AG20443 (cell line): ENCODE measurements around the gene TPSAB1.
"Not testable (repeated sequence)": the region's sequence is repeated elsewhere in the genome, so short reads cannot be mapped to it uniquely, and the experiment has no call there.

Experiments
- DNase-seq: peaks from one replicate; pipeline ENCODE4 v3.0.0; 2012; ENCODE audit warnings: low spot score, mixed read lengths

The TPSAB1 gene

DNA sequence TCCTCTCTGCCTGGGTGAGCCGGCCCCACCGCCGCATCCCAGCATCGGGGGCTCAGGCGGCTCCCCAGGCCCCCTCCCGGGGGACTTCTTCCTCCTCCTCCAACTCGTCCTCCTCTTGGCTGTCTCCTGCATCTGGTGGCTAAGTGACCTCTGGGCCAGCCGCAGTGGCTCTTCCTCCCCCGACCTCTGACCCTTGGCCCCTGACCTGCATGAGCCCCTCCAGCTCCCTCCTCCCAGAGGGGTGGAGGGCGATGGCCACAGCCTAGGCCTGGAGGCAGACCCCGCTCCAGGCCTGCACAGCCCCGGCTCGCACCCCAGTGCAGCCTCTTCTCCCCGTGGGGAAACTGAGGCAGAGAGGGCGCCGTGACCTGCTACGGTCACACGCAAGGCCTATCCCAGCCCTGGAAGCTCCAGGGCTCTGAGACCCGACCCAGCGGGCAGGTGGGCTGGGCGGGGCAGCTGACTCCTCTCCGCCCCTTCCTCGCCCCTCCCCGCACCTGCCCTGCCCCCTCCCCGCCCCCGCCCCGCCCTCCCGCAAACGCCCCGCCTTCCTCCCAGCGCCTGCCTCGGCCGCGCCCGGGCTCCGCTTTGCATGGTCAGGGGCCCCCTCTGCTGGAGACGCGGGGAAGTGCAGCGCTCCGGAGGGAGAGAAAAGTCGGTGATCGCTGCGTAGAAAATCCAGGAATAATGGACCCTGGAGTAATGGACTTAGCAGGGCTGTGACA, 8.7 kb downstream of the TPSAB1 start:
- DNase-seq = not testable (repeated sequence)

DNA sequence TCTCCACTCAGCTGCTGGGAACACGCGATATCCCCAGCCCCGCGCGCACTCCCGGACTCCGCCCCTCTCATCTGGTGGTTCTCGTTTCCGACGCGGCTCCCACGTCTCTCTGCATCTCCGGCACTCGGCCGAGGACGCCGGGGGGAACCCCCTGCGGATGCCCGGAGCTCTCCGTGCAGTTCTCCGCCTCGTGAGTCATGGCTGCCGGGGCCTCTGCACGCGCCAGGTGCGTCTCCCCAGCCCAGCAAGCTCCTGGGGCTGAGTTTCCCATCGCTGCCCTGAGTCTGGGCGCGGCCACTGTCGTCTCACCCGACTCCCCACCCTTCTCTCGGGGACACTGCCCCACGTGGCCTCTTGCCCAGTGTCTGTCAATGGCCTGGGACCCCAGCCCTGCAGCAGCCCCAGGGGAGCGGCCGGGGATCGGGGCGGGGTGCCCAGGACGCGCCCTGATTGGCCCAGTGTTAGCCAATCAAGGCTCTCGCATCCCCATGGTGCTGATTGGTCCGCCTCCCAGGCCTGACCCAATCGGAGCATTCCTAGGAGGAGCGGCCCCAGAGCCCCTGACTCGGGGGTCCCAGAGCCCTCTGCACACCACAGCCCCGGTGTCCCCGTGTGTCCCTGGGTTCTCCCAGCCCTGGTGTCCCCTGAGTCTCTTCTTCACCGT, 13.3 kb downstream of the TPSAB1 start:
- not testable (repeated sequence) for DNase-seq

DNA sequence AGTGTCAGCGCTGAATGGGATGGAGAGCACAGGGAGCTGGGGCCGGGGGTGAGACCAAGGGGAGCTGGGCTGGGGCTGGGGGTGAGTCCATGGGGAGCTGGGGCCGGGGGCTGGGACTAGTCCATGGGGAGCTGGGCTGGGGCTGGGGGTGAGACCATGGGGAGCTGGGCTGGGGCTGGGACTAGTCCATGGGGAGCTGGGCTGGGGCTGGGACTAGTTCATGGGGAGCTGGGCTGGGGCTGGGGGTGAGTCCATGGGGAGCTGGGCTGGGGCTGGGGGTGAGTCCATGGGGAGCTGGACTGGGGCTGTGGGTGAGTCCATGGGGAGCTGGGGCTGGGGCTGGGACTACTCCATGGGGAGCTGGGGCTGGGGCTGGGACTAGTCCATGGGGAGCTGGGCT, 14.3 kb downstream of the TPSAB1 start:
- not testable (repeated sequence) for DNase-seq

DNA sequence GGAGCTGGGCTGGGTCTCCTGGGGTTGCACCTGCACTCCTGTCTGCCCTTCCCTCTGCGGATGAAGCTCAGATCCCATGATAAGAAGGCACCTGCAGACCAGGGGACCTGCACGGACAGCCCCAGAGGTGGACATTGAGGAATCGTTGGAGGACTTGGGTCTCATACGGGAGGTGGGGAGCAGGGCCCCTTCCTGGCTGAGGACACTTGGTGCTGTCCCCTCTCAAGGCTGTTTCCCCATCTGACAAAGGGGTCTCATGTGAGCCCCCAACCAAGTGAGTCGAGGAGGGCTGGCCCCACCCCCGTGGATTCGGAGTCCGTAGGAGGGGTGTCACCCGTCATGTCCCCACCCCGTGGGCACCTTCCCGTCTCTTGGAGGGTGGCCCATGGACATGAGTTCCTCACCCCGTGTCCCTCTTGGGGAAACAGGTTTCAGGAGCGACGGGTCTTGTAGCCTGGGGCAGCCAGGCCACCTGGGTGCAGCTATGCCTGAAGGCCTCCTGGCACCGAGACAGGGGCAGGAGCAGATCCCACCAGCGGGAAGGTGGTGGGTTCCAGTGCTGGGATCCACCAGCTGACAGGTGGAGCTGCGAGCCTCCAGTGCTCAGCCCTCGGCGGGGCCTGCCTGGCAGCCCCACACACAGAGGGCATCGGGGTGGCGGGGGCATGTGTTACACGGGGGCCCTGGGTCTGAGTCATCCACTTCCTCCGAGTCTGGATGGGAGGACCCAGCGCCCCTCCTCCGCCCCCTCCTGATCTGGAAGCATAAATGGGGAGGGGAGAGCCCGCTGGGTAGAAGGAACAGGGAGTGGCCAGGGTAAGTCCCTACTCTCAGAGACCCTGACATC, 15.0 kb downstream of the TPSAB1 start, which contains the start of gene TPSD1:
TSS of gene TPSD1 (plus strand) at position 794 of the 847 bp plus-strand sequence. CDS start 212 bp downstream, outside the sequence.
- not testable (repeated sequence) for DNase-seq

DNA sequence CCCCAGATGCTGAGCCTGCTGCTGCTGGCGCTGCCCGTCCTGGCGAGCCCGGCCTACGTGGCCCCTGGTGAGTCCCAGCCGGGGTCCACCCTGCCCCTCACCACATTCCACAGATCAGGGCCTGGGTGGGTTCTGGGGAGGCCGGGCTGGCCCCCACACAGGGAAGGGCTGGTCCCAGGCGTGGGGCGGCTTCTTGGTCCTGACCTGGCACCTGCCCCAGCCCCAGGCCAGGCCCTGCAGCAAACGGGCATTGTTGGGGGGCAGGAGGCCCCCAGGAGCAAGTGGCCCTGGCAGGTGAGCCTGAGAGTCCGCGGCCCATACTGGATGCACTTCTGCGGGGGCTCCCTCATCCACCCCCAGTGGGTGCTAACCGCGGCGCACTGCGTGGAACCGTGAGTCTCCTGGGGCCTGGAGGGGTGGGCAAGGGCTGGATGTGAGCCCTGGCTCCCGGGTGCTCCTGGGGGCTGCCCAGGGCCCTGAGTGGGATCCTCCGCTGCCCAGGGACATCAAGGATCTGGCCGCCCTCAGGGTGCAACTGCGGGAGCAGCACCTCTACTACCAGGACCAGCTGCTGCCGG, 15.9 kb downstream of the TPSAB1 start:
- DNase-seq = not testable (repeated sequence)

DNA sequence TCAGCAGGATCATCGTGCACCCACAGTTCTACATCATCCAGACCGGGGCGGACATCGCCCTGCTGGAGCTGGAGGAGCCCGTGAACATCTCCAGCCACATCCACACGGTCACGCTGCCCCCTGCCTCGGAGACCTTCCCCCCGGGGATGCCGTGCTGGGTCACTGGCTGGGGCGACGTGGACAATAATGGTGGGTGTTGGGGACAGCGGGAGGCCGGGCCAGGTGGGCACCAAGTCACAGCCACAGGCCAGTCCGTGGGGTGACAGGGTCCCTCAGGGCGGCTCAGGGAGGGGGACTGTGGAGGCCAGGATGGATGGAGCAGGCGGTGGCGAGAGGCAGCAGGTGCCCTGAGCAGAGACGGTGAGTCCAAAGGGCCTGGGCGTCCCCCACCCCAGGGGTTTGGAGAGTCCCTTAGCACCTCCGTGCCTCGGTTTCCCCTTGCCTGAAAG, 16.4 kb downstream of the TPSAB1 start:
- no peak for DNase-seq

DNA sequence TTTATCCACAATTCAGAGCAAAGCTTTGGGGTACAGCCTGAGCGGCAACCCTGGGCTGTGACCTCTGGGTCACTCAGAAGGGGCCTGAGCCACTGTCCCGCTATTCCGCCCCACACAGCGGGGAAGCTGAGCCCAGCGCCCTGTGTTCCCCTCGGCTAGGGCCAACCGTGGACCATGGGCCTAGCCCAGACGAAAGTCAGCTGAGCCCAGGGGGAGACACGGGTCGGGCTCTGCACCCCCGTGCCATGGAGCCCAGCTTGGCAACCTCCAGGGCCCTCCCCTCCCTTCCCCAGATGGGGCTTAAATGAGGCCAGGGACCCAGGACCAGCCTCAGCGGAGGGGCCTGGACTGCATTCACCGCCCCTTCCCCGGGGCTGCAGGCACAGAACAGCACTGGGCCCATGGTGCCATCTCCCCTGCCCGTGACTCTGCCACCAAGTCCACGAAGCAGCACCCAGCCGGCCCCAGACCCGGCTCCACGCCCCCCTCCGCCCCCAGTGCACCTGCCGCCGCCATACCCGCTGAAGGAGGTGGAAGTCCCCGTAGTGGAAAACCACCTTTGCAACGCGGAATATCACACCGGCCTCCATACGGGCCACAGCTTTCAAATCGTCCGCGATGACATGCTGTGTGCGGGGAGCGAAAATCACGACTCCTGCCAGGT, 17.2 kb downstream of the TPSAB1 start:
- no peak for DNase-seq

DNA sequence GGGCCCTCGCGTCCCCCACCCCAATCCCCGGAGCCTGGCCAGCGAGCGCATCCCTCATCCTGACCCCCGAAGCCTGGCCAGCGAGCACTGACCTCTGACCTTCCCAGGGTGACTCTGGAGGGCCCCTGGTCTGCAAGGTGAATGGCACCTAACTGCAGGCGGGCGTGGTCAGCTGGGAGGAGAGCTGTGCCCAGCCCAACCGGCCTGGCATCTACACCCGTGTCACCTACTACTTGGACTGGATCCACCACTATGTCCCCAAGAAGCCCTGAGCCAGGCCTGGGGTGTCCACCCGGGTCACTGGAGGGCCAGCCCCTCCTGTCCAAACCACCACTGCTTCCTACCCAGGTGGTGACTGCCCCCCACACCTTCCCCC, 17.7 kb downstream of the TPSAB1 start:
- no peak for DNase-seq

DNA sequence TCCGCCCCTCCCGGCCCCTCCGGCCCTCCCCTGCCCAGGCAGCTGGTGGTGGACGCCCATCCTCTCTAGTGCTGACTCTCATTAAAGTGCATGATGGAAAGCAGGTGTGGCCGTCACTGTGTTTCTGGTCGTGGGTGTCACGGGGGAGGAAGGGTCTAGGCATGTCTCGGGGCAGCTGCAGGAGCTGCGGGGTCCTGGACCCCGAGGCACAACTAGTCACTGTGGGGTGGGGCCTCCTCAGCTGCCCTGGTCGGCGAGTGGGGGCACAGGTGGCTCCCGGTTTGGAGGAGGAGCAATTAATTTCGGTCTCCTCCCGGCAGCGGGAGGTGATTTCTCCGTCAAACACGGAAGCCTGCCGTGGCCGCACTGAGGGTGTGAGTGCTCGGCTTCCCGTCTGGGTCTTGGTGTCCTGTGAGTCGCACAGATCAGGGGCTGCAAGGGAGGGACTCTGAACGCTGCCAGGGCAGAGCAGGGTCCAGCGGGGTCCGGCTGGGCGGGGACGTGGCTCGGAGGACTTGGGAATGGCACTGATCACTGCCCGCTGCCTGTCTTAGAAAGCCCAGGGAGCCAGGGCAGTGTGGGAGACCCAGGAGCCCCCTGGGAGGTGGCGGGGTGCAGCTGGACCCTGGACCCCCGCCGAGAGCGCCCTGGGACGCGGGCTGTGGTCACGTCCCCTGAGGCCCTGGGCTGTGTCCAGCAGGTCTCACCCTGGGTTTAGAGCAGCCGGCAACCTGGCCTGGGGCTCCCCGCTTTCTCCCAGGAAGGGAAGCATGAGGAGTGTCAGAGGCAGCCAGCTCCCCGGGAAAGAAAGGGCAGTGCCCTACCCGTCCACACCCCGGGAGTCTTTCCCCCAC, 18.6 kb downstream of the TPSAB1 start:
- DNase-seq = no peak

DNA sequence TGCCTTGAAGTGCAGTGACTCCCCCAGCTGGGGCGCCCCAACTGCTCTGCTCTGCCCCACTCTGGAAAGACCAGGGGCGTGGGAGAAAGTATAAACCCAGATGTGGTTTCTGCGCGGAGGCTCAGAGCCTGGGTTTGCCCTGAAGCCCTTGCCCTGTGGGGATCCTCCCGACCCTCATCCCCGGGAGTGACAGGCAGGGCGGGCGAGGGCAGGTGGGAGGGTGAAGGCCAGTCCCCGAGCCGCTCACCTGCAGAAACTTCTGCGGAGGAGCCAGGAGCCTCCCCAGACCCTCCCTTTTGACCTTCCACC, 19.2 kb downstream of the TPSAB1 start:
- DNase-seq = no peak

DNA sequence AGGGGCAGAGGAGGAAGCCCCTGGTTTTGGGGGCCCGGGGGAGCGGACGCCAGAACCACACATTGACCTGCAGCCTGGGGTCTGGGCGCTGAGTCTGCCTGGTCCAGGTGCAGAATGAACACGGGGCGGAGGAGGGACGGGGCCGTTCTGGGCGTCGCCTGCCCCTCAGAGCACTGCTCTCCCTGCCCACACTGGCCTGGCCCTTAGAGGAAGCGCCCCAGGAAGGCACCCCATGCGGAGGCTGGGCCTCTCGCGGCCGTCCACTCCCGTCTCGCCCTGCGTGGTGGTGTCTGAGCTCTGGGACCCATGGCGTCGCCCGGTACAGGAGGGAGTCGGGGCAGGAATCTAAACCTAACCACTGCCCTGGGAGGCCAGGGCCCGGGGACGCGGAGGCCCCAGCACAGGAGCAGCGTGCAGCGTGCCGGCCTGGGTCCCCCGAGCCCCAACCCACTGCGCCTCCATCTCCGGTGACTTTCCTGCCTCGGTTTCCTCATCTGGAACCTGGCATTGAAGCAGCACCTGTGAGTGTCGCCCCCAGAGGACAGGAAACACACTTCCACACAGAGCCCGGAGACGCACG, 19.7 kb downstream of the TPSAB1 start:
- no peak for DNase-seq

DNA sequence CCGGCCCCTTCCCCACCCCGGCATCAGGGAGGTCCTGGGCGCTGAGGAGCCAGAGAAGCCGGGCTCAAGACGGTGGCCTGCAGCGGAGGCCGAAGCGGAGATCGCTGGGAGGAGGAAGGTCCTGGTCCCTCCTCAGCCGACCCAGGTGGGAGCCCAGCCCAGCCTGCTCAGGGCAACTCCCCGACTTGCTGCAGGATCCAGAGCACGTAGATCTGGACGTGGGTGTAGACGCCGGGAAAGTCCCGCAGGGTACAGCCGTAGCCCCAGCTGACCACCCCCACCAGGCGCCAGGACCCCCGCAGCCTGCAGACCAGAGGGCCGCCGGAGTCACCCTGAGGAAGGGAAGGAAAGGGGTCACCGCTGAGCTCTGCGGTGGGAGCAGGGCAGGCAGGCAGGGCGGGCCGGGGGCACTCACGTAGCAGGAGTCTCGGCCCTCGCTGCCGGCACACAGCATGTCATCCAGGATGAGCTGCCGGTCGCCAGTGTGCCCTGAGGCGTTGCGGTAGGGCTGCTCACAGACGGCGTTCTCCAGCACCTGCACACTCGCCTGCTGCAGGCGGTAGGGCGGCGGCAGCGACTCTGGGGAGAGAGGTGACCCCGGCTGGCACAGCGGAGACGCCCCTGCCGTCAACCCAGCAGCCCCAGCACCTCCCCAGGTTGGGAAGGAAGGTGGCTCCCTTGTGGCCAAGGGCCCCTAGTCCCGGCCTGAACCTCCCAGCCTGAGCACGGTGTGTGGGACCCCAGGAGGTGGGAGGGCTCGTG, 20.8 kb downstream of the TPSAB1 start:
- DNase-seq = no peak

DNA sequence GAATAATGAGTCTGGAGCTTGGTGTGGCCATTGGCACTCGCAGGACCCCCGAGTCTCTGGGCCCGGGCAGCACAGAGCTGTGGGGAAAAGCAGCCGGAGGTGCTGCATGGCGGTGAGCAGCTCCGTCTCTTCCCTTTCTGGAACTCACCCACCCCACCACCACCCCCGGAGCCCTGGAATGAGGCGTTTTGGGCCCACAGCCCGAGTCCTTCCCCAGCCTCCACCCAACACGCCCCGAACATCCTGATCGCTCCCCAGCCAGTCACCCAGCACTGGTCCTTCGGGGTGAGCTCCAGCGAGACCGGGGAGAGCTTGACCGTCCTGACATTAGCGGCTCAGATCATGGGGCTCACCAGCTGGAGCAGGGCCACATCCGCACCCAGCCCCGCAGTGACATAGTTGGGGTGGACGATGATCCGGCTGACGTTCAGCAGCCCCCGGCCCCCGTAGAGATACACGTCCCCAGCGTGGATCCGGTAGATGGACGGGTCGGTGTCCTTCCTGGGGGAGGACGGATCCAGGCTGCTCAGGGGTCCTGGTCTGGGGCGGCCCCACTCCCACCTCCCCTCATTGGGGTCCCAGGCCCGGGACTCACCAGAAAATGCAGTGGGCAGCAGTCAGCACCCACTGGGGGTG, 21.8 kb downstream of the TPSAB1 start:
- DNase-seq = no peak

DNA sequence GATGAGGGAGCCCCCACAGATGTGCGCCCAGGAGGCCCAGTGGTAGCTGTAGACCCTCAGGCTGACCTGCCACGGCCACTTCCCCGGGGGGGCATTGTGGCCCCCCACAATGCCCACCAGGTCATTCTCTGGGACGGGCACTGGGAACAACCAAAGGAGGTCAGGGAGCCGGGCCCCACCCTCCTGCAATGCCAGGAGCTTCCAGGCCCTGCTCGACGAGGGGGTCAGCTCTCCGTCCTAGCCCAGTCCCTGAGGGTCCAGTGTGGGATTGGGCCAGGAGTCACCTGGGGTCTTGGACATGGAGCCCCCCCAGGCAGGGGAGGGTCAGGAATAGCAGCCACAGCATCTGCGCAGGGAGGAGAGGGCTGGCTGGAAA, 22.3 kb downstream of the TPSAB1 start:
- no peak for DNase-seq

DNA sequence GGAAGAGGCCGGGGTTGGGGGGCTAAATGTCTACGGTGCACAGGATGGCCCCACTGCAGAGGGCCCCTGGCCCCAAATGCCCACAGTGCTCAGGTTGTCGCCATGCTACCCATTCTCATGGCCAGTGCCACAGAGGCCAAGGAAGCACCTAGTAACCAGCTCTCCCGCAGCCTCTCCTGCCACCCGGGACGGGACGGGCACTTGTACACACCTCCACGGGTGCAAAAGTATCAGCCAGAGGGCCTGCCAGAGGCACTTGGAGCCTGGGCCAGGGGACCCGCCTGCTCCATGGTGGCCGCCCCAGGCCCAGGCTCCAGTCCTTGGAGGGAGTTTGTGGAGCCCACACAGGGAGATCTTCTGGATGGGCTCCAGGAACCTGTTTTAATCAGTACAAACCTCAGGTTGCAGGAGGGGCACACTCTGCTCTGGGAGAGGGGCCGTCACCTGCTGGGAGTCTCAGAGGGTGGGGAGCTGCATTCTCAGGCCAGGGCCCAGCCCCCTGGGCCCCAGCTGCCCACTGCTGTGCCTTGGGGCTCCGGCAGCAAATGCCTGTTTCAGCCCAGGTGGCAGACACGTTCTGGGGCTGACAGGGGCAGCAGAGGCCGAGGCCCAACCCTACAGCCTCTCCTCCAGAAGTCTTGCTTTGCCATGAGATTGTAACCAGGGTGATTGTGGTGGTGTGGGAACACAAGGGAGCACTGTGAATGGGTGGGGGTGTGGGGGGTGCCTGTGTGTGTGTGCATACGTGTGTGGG, 23.3 kb downstream of the TPSAB1 start:
- no peak for DNase-seq

DNA sequence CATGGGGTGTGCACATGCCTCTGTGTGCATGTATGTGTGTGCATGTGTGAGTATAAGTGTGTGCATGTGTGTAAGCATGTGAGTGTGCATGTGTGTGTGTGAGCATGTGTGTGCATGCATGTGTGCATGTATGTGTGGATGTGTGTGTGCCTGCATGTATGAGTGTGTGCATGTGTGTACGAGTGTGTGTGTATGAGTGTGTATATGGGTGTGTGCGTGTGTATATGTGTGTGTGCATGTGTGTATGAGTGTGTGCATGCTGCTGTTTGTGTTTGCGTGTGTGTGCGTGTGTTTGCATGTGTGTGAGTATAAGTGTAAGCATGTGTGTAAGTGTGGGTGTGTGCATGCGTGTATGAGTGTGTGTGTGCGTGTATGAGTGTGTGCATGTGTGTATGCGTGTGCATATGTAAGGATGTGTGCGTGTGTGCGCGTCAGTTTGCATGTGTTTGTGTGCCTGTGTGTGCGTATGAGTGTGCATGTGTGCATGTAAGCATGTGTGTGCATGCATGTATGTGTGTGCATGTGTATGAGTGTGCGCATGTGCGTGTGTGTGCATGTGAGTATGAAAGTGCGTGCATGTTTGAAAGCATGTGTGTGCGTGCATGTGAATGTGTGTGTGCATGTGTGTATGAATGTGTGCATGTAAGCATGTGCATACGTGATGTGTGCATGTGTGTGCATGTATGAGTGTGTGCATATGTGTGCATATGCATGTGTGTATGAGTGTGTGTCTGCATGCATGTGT, 24.0 kb downstream of the TPSAB1 start:
- no peak for DNase-seq

DNA sequence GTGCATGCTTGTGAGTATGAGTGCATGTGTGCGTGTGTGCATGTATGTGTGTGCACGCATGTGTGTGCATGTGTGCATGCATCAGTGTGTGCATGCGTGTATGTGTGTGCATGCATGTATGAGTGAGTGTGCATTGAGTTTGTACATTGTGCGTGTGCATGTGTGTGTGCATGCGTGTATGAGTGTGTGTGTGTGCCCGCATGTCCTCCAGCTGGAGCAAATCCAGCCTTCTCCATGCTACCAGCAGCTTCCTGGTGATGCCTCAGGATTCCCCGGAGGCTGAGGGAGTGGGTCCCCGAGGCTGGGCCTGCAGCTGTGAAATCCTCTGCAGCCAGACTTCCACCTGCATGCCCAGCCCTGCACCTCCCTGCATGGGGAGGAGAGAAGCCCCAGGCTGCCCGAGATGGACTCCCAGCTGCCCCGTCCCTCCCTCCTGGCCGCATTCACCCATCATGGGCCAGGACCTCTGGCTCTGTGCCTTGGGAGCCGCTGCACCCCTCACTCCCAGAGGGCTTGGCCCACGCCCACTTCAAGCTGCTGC, 24.7 kb downstream of the TPSAB1 start:
- no peak for DNase-seq

DNA sequence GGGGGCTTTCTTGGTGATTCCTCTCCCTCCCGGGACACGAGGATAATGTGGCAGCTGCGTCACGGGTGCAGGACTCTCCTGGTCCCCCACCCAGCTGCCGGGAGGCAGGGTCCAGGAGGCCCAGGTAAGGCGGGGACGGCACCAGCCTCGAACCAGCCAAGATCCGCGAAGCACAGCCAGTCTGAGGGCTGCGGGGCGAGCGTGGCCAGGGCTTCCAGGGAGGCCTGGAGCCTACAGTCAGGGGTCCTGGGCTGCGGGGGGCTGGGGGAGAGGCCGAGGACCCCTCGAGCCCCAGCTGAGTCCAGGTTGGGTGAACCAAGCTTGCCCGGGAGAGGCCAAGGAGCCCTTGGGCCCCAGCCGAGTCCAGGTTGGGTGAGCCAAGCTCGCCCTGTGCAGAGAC, 25.3 kb downstream of the TPSAB1 start:
- DNase-seq = no peak
